H9 (cell line): ENCODE measurements around the gene IGLL5. TPM values are rescaled to one million over a fixed set of nuclear protein-coding genes. Genes with fewer than 3 reads are reported as not detected.

Experiments
- DNase-seq: peaks from one replicate; pipeline ENCODE4 v3.0.0-alpha.2; 2017
- H2AFZ ChIP-seq: one replicate; pipeline ENCODE4 v1.6.1; 2013; ENCODE audit warnings: mild to moderate bottlenecking, low read length, control low read depth, moderate library complexity
- H2AK5ac ChIP-seq: 2 replicates; pipeline ENCODE4 v1.6.1; 2013; ENCODE audit warnings: low read length, control low read depth, mixed read lengths; ENCODE audit not compliant: insufficient read length
- H2BK120ac ChIP-seq: one replicate; pipeline ENCODE4 v1.6.1; 2013; ENCODE audit warnings: low read depth, mild to moderate bottlenecking, low read length, control low read depth, inconsistent platforms; ENCODE audit not compliant: poor library complexity, severe bottlenecking
- H2BK12ac ChIP-seq: 2 replicates; pipeline ENCODE4 v1.6.1; 2013; ENCODE audit warnings: low read length, control low read depth, mixed read lengths, low read depth; ENCODE audit not compliant: insufficient read length
- H2BK15ac ChIP-seq: 2 replicates; pipeline ENCODE4 v1.6.1; 2013; ENCODE audit warnings: low read depth, low read length, control low read depth
- H2BK20ac ChIP-seq: one replicate; pipeline ENCODE4 v1.6.1; 2013; ENCODE audit warnings: low read depth, mild to moderate bottlenecking, low read length, control low read depth, inconsistent platforms; ENCODE audit not compliant: poor library complexity, severe bottlenecking
- H2BK5ac ChIP-seq: 2 replicates; pipeline ENCODE4 v1.6.1; 2013; ENCODE audit warnings: low read length, control low read depth, mixed read lengths; ENCODE audit not compliant: insufficient read length
- H3K14ac ChIP-seq: 2 replicates; pipeline ENCODE4 v1.6.1; 2013; ENCODE audit warnings: low read length, control low read depth; ENCODE audit not compliant: insufficient read depth
- H3K18ac ChIP-seq: 2 replicates; pipeline ENCODE4 v1.6.1; 2013; ENCODE audit warnings: low read depth, mild to moderate bottlenecking, mixed read lengths, low read length, control low read depth; ENCODE audit not compliant: insufficient read length
- H3K23ac ChIP-seq: 2 replicates; pipeline ENCODE4 v1.6.1; 2013; ENCODE audit warnings: low read length, control low read depth, mixed read lengths, low read depth; ENCODE audit not compliant: insufficient read length
- H3K23me2 ChIP-seq: 2 replicates; pipeline ENCODE4 v1.6.1; 2013; ENCODE audit warnings: low read depth, mild to moderate bottlenecking, mixed read lengths, low read length, control low read depth; ENCODE audit not compliant: insufficient read length, poor library complexity, severe bottlenecking
- H3K27ac ChIP-seq: 2 replicates; pipeline ENCODE4 v1.5.1; 2013; ENCODE audit warnings: low read length, control low read depth, mixed read lengths, low read depth; ENCODE audit not compliant: insufficient read length
- H3K27me3 ChIP-seq: 2 replicates; pipeline ENCODE4 v1.6.1; 2013; ENCODE audit warnings: low read length, control low read depth, inconsistent platforms; ENCODE audit not compliant: insufficient read depth
- H3K4ac ChIP-seq: 2 replicates; pipeline ENCODE4 v1.6.1; 2013; ENCODE audit warnings: low read depth, mild to moderate bottlenecking, control low read depth, inconsistent platforms, low read length, moderate library complexity
- H3K4me1 ChIP-seq: 2 replicates; pipeline ENCODE4 v1.6.1; 2013; ENCODE audit warnings: low read length, control low read depth, inconsistent platforms; ENCODE audit not compliant: insufficient read depth
- H3K4me2 ChIP-seq: 2 replicates; pipeline ENCODE4 v1.6.1; 2013; ENCODE audit warnings: low read length, control low read depth, mixed read lengths; ENCODE audit not compliant: insufficient read length, insufficient read depth
- H3K56ac ChIP-seq: 2 replicates; pipeline ENCODE4 v1.6.1; 2013; ENCODE audit warnings: low read depth, mild to moderate bottlenecking, mixed read lengths, low read length, control low read depth; ENCODE audit not compliant: insufficient read length
- H3K79me1 ChIP-seq: 2 replicates; pipeline ENCODE4 v1.6.1; 2013; ENCODE audit warnings: low read depth, mild to moderate bottlenecking, moderate library complexity, low read length, control low read depth, inconsistent platforms; ENCODE audit not compliant: insufficient read depth, poor library complexity, severe bottlenecking
- H3K79me2 ChIP-seq: 2 replicates; pipeline ENCODE4 v1.6.1; 2013; ENCODE audit warnings: low read length, control low read depth, inconsistent platforms; ENCODE audit not compliant: insufficient read depth
- H3K9ac ChIP-seq: 2 replicates; pipeline ENCODE4 v1.6.1; 2013; ENCODE audit warnings: low read length, control low read depth, mixed read lengths; ENCODE audit not compliant: insufficient read length; ENCODE audit errors: extremely low read depth
- H3K9me3 ChIP-seq: one replicate; pipeline ENCODE4 v1.6.1; 2013; ENCODE audit warnings: low read depth, low read length, inconsistent platforms; ENCODE audit not compliant: control insufficient read depth
- H3T11ph ChIP-seq: one replicate; pipeline ENCODE4 v1.6.1; 2013; ENCODE audit warnings: mild to moderate bottlenecking, low read length, control low read depth, inconsistent platforms
- H4K20me1 ChIP-seq: one replicate; pipeline ENCODE4 v1.6.1; 2013; ENCODE audit not compliant: control insufficient read depth, insufficient read length, insufficient read depth
- H4K5ac ChIP-seq: 2 replicates; pipeline ENCODE4 v1.6.1; 2013; ENCODE audit warnings: low read depth, mild to moderate bottlenecking, mixed read lengths, low read length, control low read depth; ENCODE audit not compliant: insufficient read length
- H4K8ac ChIP-seq: replicated peaks from 2 replicates; pipeline ENCODE4 v1.6.1; 2013; ENCODE audit warnings: low read length, control low read depth, mixed read lengths, low read depth; ENCODE audit not compliant: insufficient read length
- H4K91ac ChIP-seq: 2 replicates; pipeline ENCODE4 v1.6.1; 2013; ENCODE audit warnings: low read depth, mild to moderate bottlenecking, moderate library complexity, mixed read lengths, low read length, control low read depth; ENCODE audit not compliant: insufficient read length
- H3K27ac Mint-ChIP-seq, 3 experiments: 2 replicates in 2 of 3; 3 replicates in 1 of 3; pipeline ENCODE4 v1.8.0; 2020 to 2021; ENCODE audit warnings: mixed read lengths in 3 of 3, mild to moderate bottlenecking in 1 of 3, moderate library complexity in 1 of 3
- H3K27me3 Mint-ChIP-seq: 2 replicates; pipeline ENCODE4 v1.8.0; 2021; ENCODE audit warnings: low read depth, mild to moderate bottlenecking, moderate library complexity, mixed read lengths
- H3K36me3 Mint-ChIP-seq, 3 experiments: 2 replicates in 2 of 3; 3 replicates in 1 of 3; pipeline ENCODE4 v1.8.0; 2020 to 2021; ENCODE audit warnings: low read depth in 3 of 3, mixed read lengths in 3 of 3; ENCODE audit not compliant: insufficient read depth in 1 of 3
- H3K4me1 Mint-ChIP-seq, 2 experiments: 2 replicates each; pipeline ENCODE4 v1.8.0; 2020; ENCODE audit warnings: mixed read lengths in 2 of 2
- H3K4me3 Mint-ChIP-seq, 2 experiments: 2 replicates in 1 of 2; 3 replicates in 1 of 2; pipeline ENCODE4 v1.8.0; 2020 to 2021; ENCODE audit warnings: mild to moderate bottlenecking in 2 of 2, mixed read lengths in 2 of 2, moderate library complexity in 1 of 2
- H3K9me3 Mint-ChIP-seq, 2 experiments: 2 replicates in 1 of 2; 3 replicates in 1 of 2; pipeline ENCODE4 v1.8.0; 2020; ENCODE audit warnings: mild to moderate bottlenecking in 2 of 2, mixed read lengths in 2 of 2, moderate library complexity in 1 of 2
- CTCF ChIP-seq: fragments of 200-600 bp; sonication (generic); conservative IDR thresholded peaks from 3 replicates; pipeline ENCODE4 v1.8.0; 2021; ENCODE audit warnings: antibody characterized with exemption, mild to moderate bottlenecking
- WGBS: extraction: QIAGEN DNeasy Blood & Tissue Kit; methylation state at CpG from one replicate; pipeline ENCODE4 v1.1.7; 2013; ENCODE audit warnings: missing lambda C conversion rate, low lambda C conversion rate, mixed read lengths; ENCODE audit not compliant: insufficient read length; ENCODE audit errors: extremely low coverage; 5-methylcytosine and 5-hydroxymethylcytosine counted together
- total RNA-seq: library from RNA; stranded (reverse); gene quantifications from 2 replicates; pipeline ENCODE4 v1.2.1, GENCODE V29; 2021

Gene IGLL5
- total RNA-seq, 1 experiment from 2014 or later = not detected

- no peak overlapping the region for H2BK15ac ChIP-seq
- H3K79me1 ChIP-seq = no peaks in the 10 kb centered on the region
- no peak overlapping the region for H4K91ac ChIP-seq
- H3K27ac ChIP-seq = no peak overlapping the region
- H4K8ac ChIP-seq = no peak overlapping the region
- no peaks in the 10 kb centered on the region for H4K20me1 ChIP-seq
- H4K5ac ChIP-seq = no peak overlapping the region
- H2AK5ac ChIP-seq = no peak overlapping the region
- H3K23ac ChIP-seq = no peak overlapping the region
- H3K18ac ChIP-seq = no peak overlapping the region
- H3K14ac ChIP-seq = no peak overlapping the region
- no CpG with 5 or more reads among the region's 2 CpGs for WGBS
- Mint-ChIP-seq H3K27me3 (peaks cover 96% of the 10 kb centered on the region), H3K4me3 (no peak overlapping the region), H3K36me3 (no peaks in the 10 kb centered on the region), H3K27ac (no peak overlapping the region), H3K4me1 (no peaks in the 10 kb centered on the region), H3K9me3 (no peaks in the 10 kb centered on the region)
- H3K23me2 ChIP-seq = no peaks in the 10 kb centered on the region
- no peak overlapping the region for H3K56ac ChIP-seq
- DNase-seq = no peak
- H3K9ac ChIP-seq = no peak overlapping the region
- no peak overlapping the region for H2BK20ac ChIP-seq
- H2BK120ac ChIP-seq = no peak overlapping the region
- H3K4ac ChIP-seq = no peak overlapping the region
- no peak overlapping the region for H2AFZ ChIP-seq
- no peak overlapping the region for H3K4me2 ChIP-seq
- H2BK12ac ChIP-seq = no peak overlapping the region
- no peak overlapping the region for H3T11ph ChIP-seq
- TF ChIP-seq CTCF = no peak
- H3K9me3 ChIP-seq = no peaks in the 10 kb centered on the region
- H3K27me3 ChIP-seq = no peaks in the 10 kb centered on the region; the same call in 1 of the 2 replicates
- no peaks in the 10 kb centered on the region for H3K4me1 ChIP-seq
- H2BK5ac ChIP-seq = no peak overlapping the region
- no peaks in the 10 kb centered on the region for H3K79me2 ChIP-seq
These were observed 46.8 kb upstream of the IGLL5 start for GRCh38 chr22:22840780-22841179.
